GM18951 (cell line): ENCODE results near the gene OR2T10.
"Not testable (repeated sequence)": the region's sequence is repeated elsewhere in the genome, so short reads cannot be mapped to it uniquely, and the experiment has no call there.

Experiments used
- in situ Hi-C: fragments of 300-500 bp; cut with MboI; formaldehyde crosslinking; loops from one replicate; pipeline ENCODE4 v1.12.0; 2022; ENCODE audit warnings: low sequenced_read_pairs, mixed read lengths, inconsistent platforms; ENCODE audit not compliant: unreplicated experiment

OR2T10 gene

DNA sequence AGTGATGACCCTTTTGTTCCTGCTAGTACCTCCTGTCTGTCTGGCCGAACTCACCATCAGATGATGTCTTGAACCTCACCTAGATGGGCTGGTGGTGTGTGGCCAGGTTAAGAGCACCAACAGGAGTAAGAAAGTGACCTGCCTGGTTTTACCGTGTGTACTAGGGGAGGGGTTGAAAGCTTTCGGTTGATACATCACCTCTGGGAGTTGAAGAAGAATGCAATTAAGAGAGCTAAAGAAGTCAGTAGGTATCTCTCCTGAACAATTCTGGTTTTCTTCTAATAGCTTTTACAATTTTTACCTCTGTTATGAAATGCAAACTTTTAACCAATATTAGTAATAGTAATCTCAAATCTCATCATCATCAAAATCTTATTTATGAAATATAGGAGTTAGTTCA lies 34.8 kb downstream of the OR2T10 start, which contains the start of gene OR2T29:
Gene OR2T29, minus strand, starts transcription at position 101 of the 400 bp plus-strand sequence. CDS start 3,281 bp downstream, outside the sequence.
- in situ Hi-C loops = not testable (repeated sequence)

DNA sequence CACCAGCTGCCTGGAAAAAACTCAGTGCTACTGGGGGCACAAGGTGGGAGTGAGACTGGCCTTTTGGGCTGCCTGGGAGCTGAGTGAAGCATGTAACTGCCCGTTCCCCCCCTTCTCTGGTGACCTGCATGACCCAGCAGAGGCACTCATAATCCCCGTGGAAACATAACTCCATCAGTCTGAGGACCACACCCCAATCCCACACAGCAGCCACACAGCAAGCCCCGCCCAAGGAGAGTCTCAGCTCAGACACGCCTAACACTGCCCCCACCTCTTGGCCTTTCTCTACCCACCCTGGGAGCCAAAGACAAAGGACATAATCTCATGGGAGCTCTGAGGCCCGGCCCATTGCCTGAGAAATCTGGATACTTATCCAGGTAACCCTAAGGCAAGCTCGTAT lies 46.5 kb downstream of the OR2T10 start:
- in situ Hi-C loops = not testable (repeated sequence)

DNA sequence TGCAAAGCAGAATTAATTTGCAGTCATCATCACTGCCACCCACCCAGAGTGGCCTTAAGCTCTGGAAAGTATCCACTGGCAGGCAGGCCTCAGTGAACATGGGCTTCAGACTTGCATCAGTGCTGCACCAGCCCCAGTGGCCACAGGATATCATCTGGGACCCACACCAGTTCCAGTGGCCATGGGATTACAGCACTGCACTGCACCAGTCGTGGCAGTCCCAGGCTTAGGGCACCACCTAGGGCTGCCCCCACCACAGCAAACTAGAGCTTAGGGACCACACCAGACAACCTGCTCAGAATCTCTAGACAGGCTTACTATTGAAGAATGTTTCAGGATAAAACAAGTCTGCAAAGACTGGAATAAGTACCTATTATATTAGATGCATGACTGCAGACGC lies 50.1 kb downstream of the OR2T10 start:
- in situ Hi-C loops = not testable (repeated sequence)
